Trophoblast cell (in vitro differentiated cells and primary cell): ENCODE data around the gene C17orf75.
"Not testable (repeated sequence)": the region's sequence is repeated elsewhere in the genome, so short reads cannot be mapped to it uniquely, and the experiment has no call there.

ENCODE experiments used
- DNase-seq, 2 donors: peaks; one replicate each; pipeline ENCODE4 v3.0.0-alpha.2; 2016
- H2AFZ ChIP-seq: 2 replicates; pipeline ENCODE4 v1.6.1; 2013; ENCODE audit warnings: low read length, moderate library complexity, mild to moderate bottlenecking; ENCODE audit not compliant: insufficient read depth, poor library complexity
- H2AK5ac ChIP-seq: 2 replicates; pipeline ENCODE4 v1.6.1; 2013; ENCODE audit warnings: mild to moderate bottlenecking, low read length
- H2BK120ac ChIP-seq: 2 replicates; pipeline ENCODE4 v1.6.1; 2013; ENCODE audit warnings: low read length, mild to moderate bottlenecking, moderate library complexity; ENCODE audit not compliant: insufficient read depth, poor library complexity
- H2BK12ac ChIP-seq: 2 replicates; pipeline ENCODE4 v1.6.1; 2013; ENCODE audit warnings: mild to moderate bottlenecking, low read length, moderate library complexity
- H2BK5ac ChIP-seq: 2 replicates; pipeline ENCODE4 v1.6.1; 2013; ENCODE audit warnings: low read length, low read depth, moderate library complexity, mild to moderate bottlenecking; ENCODE audit not compliant: poor library complexity
- H3K14ac ChIP-seq: 2 replicates; pipeline ENCODE4 v1.6.1; 2013; ENCODE audit warnings: mild to moderate bottlenecking, low read length
- H3K18ac ChIP-seq: 2 replicates; pipeline ENCODE4 v1.6.1; 2013; ENCODE audit warnings: mild to moderate bottlenecking, low read length
- H3K23ac ChIP-seq: 2 replicates; pipeline ENCODE4 v1.6.1; 2013; ENCODE audit warnings: low read length
- H3K27ac ChIP-seq: 2 replicates; pipeline ENCODE4 v1.5.1; 2013; ENCODE audit warnings: low read depth, mild to moderate bottlenecking, inconsistent platforms, low read length, moderate library complexity
- H3K27me3 ChIP-seq: 2 replicates; pipeline ENCODE4 v1.6.1; 2013; ENCODE audit warnings: inconsistent platforms, mild to moderate bottlenecking, low read length, moderate library complexity; ENCODE audit not compliant: insufficient read depth
- H3K36me3 ChIP-seq, 2 experiments: 1 replicate in 1 of 2; 2 replicates in 1 of 2; pipeline ENCODE4 v1.6.1; 2013; ENCODE audit warnings: low read length in 2 of 2, mild to moderate bottlenecking in 2 of 2, moderate library complexity in 1 of 2; ENCODE audit not compliant: insufficient read depth in 2 of 2, control insufficient read depth in 1 of 2
- H3K4ac ChIP-seq: 2 replicates; pipeline ENCODE4 v1.6.1; 2013; ENCODE audit warnings: low read depth, mild to moderate bottlenecking, low read length, moderate library complexity
- H3K4me1 ChIP-seq, 2 experiments: 1 replicate in 1 of 2; 2 replicates in 1 of 2; pipeline ENCODE4 v1.6.1; 2013; ENCODE audit warnings: low read length in 2 of 2, mild to moderate bottlenecking in 2 of 2, moderate library complexity in 1 of 2; ENCODE audit not compliant: insufficient read depth in 2 of 2, control insufficient read depth in 1 of 2
- H3K4me2 ChIP-seq: 2 replicates; pipeline ENCODE4 v1.6.1; 2013; ENCODE audit warnings: inconsistent platforms, mild to moderate bottlenecking, low read length, moderate library complexity
- H3K4me3 ChIP-seq: 2 replicates; pipeline ENCODE4 v1.5.1; 2013; ENCODE audit warnings: mild to moderate bottlenecking, low read depth, low read length, inconsistent platforms
- H3K79me1 ChIP-seq: one replicate; pipeline ENCODE4 v1.6.1; 2013; ENCODE audit warnings: low read length
- H3K79me2 ChIP-seq: 2 replicates; pipeline ENCODE4 v1.6.1; 2013; ENCODE audit warnings: low read length, mild to moderate bottlenecking; ENCODE audit not compliant: control insufficient read depth, insufficient read depth, poor library complexity
- H3K9ac ChIP-seq: 2 replicates; pipeline ENCODE4 v1.6.1; 2013; ENCODE audit warnings: mild to moderate bottlenecking, low read length
- H3K9me3 ChIP-seq: 2 replicates; pipeline ENCODE4 v1.6.1; 2013; ENCODE audit warnings: low read depth, mild to moderate bottlenecking, control low read depth, inconsistent platforms, low read length; ENCODE audit not compliant: insufficient read depth
- H4K12ac ChIP-seq: 2 replicates; pipeline ENCODE4 v1.6.1; 2013; ENCODE audit warnings: low read depth, mild to moderate bottlenecking, low read length, moderate library complexity
- H4K8ac ChIP-seq: 2 replicates; pipeline ENCODE4 v1.6.1; 2013; ENCODE audit warnings: low read depth, mild to moderate bottlenecking, low read length, moderate library complexity
- H4K91ac ChIP-seq: one replicate; pipeline ENCODE4 v1.6.1; 2013; ENCODE audit warnings: low read depth, mild to moderate bottlenecking, low read length, moderate library complexity
- WGBS: extraction: QIAGEN DNeasy Blood & Tissue Kit; methylation state at CpG from one replicate; pipeline ENCODE4 v1.1.7; 2013; ENCODE audit warnings: missing lambda C conversion rate; ENCODE audit not compliant: insufficient read length, insufficient coverage; ENCODE audit errors: extremely low coverage; 5-methylcytosine and 5-hydroxymethylcytosine counted together

The C17orf75 gene

DNA sequence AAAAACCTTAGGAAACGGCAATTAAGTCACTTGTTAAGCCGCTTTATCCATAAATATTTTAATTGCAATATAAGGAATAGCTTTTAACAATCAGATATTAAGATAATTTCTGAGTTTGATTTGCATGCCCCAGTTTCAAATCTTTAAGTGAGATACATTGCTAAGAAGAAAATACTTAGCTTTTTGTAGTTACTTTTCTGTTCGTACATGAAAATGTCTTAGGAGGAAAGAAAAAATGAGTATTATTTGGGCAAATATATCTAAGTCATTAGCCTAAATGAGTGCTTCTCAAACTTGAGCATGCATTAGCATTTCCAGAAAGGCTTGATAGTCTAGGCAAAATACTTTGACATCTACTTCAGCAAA lies 14.4 kb upstream of the C17orf75 start:
- H3K36me3 ChIP-seq: peaks cover 49 to 50% of the 10 kb centered on the region in 2 experiments
- no peaks in the 10 kb centered on the region for H3K9me3 ChIP-seq
- no CpG with 5 or more reads among the region's 3 CpGs for WGBS
- H2BK5ac ChIP-seq: no peak overlapping the region
- H4K12ac ChIP-seq: no peak overlapping the region
- H3K27ac ChIP-seq: no peak overlapping the region
- H2BK120ac ChIP-seq: no peak overlapping the region
- no peak for DNase-seq
- no peaks in the 10 kb centered on the region for H3K79me1 ChIP-seq
- no peak overlapping the region for H3K18ac ChIP-seq
- no peak overlapping the region for H4K91ac ChIP-seq
- H3K14ac ChIP-seq: no peak overlapping the region
- no peak overlapping the region for H3K4me2 ChIP-seq
- H4K8ac ChIP-seq: no peak overlapping the region
- H3K4me3 ChIP-seq: no peak overlapping the region
- H2AFZ ChIP-seq: no peak overlapping the region
- no peak overlapping the region for H2AK5ac ChIP-seq
- no peak overlapping the region for H3K9ac ChIP-seq
- H2BK12ac ChIP-seq: no peak overlapping the region
- no peak overlapping the region for H3K4ac ChIP-seq
- peaks cover 0 to 4% of the 10 kb centered on the region in 2 experiments for H3K4me1 ChIP-seq
- no peaks in the 10 kb centered on the region for H3K27me3 ChIP-seq
- H3K23ac ChIP-seq: no peak overlapping the region
- peaks cover 22% of the 10 kb centered on the region for H3K79me2 ChIP-seq

DNA sequence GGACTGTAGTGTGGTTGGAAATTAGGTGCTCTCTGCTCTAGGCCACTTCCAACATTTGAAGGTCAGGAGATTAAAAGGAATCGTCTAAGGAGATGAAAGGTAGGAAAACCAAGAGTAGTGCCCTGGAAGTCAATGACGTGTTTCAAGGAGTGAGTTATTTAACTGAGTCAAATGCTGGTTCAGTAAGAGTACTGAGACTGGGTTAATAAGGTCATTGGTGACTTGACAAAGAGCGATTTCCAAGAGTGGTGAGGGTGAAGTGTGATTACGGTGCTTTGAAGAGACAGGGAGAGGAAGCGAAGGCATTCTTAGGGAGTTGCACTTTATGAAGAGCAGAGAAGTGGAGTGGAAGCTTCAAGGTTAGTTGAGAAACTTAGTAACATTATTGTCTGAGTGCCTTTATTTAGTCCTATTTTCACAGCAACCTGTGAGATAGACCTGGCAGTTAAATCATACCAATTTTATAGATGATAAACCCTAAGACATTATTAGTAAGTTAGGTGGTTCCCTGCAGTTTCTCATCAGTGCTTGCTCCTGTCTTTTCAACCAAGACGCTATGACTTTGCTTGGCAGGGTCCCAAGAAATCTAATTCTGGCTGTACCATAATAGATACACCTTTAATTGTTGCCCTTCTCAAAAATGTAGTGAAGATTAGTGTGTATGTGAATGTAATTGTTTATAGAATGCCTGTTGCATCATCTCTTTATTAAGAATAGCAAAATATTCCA lies 13.8 kb upstream of the C17orf75 start:
- Histone ChIP-seq H4K8ac (no peak overlapping the region), H2BK120ac (no peak overlapping the region), H4K12ac (no peak overlapping the region), H3K36me3 (peaks cover 48 to 50% of the 10 kb centered on the region in 2 experiments), H3K4me1 (peaks cover 0 to 4% of the 10 kb centered on the region in 2 experiments), H3K9me3 (no peaks in the 10 kb centered on the region), H3K4me3 (no peak overlapping the region), H3K4ac (peak overlapping the region; percentile 77), H2AK5ac (no peak overlapping the region), H3K4me2 (no peak overlapping the region), H3K27me3 (no peaks in the 10 kb centered on the region), H3K23ac (no peak overlapping the region), H3K14ac (no peak overlapping the region), H2BK5ac (no peak overlapping the region), H3K79me2 (peaks cover 22% of the 10 kb centered on the region), H3K18ac (no peak overlapping the region), H4K91ac (no peak overlapping the region), H2BK12ac (no peak overlapping the region), H3K9ac (no peak overlapping the region), H3K27ac (no peak overlapping the region), H2AFZ (no peak overlapping the region), H3K79me1 (no peaks in the 10 kb centered on the region)
- peak; percentile 20 to 45 for DNase-seq
- no CpG with 5 or more reads among the region's 6 CpGs for WGBS

DNA sequence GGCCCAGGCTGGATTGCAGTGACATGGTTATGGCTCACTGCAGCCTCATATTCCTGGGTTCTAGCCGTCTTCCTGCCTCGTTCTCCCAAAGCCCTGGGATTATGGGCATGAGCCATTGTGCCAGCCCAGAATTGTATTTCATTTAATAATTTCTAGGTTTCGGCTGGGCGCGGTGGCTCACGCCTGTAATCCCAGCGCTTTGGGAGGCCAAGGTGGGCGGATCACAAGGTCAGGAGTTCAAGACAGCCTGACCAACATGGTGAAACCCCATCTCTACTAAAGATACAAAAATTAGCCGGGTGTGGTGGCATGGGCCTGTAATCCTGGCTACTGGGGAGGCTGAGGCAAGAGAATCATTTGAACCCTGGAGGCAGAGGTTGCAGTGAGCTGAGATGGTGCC lies 10.8 kb upstream of the C17orf75 start:
- WGBS: no CpG with 5 or more reads among the region's 9 CpGs

DNA sequence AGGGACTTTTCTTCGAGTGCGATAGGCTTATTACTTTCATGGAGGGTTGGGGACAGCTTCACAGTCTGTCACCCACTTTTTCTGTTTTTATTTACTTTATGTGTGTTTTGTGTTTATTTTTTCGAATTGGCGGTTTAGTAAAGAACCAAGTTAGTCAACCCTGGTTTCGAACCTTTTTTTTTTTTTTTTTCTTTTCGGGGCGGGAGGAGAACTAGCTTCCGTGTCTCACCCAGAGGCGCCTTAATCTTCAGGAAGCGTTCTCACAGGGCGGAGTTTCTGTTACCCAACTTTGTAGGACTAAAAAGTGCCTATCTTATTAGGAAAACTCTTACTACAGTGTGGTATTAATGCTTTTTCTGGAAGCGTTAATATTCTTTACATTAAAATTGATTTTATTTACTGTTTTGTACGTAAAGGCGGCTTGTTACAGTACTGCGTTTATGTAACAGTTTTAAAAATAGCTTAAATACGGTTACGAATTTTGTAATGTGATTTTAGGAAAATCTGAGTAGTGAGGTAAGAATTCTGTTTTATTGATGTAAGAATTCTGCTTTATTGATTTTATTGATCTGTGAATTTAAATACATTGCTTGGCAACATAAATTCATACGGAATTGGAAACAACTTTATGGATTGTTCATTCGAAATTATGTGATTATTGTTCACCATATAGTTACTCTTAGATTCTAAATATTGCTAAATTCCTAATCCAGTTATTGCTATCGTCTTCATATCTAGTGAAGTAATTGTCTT lies 8.9 kb upstream of the C17orf75 start:
- H4K12ac ChIP-seq: peak overlapping the region; percentile 56
- peak overlapping the region; percentile 89 for H2AFZ ChIP-seq
- peak overlapping the region; percentile 99 for H3K14ac ChIP-seq
- peak overlapping the region; percentile 90 for H3K4me3 ChIP-seq
- peaks cover 8% of the 10 kb centered on the region for H3K79me1 ChIP-seq
- peak overlapping the region; percentile 100 for H3K4ac ChIP-seq
- H4K91ac ChIP-seq: peak overlapping the region; percentile 92
- peak overlapping the region; percentile 87 for H2BK120ac ChIP-seq
- no peaks in the 10 kb centered on the region for H3K27me3 ChIP-seq
- peak overlapping the region; percentile 98 for H3K9ac ChIP-seq
- peak overlapping the region; percentile 86 for H3K27ac ChIP-seq
- no peak overlapping the region for H3K23ac ChIP-seq
- peak overlapping the region; percentile 97 for H2AK5ac ChIP-seq
- WGBS: no CpG with 5 or more reads among the region's 20 CpGs
- H2BK12ac ChIP-seq: no peak overlapping the region
- peak overlapping the region; percentile 94 for H3K18ac ChIP-seq
- H4K8ac ChIP-seq: peak overlapping the region; percentile 87
- H3K36me3 ChIP-seq: peaks cover 22 to 23% of the 10 kb centered on the region in 2 experiments
- H3K4me2 ChIP-seq: peak overlapping the region; percentile 78
- H3K79me2 ChIP-seq: peaks cover 25% of the 10 kb centered on the region
- peak; percentile 65 to 81 for DNase-seq
- H3K4me1 ChIP-seq: peaks cover 3 to 6% of the 10 kb centered on the region in 2 experiments
- peak overlapping the region; percentile 84 for H2BK5ac ChIP-seq
- no peaks in the 10 kb centered on the region for H3K9me3 ChIP-seq

More for the DNA sequence above, 10.8 kb upstream of the C17orf75 start:
- not testable (repeated sequence) for H3K27me3 ChIP-seq, H2BK120ac ChIP-seq, H3K79me1 ChIP-seq, H4K8ac ChIP-seq, H2BK12ac ChIP-seq, H3K18ac ChIP-seq, H3K14ac ChIP-seq, H3K9ac ChIP-seq, H3K4me1 ChIP-seq, H3K9me3 ChIP-seq, H4K91ac ChIP-seq, H2BK5ac ChIP-seq, DNase-seq, H2AFZ ChIP-seq, H3K27ac ChIP-seq, H3K4me3 ChIP-seq, H4K12ac ChIP-seq, H2AK5ac ChIP-seq, H3K23ac ChIP-seq
- Histone ChIP-seq H3K4ac (peak overlapping the region; percentile 77), H3K4me2 (peak overlapping the region; percentile 17), H3K79me2 (peaks cover 26% of the 10 kb centered on the region), H3K36me3 (peaks cover 30 to 31% of the 10 kb centered on the region in 2 experiments)
